Stimulated activated CD4-positive, alpha-beta T cell treated with anti-CD3 and anti-CD28 coated beads, Interleukin-1b, Interleukin-23, amount 100 ng/mL, for 1 hour (primary cell): ENCODE results near the gene RASAL2.

ENCODE experiments used
- DNase-seq, 2 donors: peaks; one replicate each; pipeline ENCODE4 v3.0.0-alpha.2; 2020; ENCODE audit warnings: low read depth in 2 of 2

The RASAL2 gene

DNA sequence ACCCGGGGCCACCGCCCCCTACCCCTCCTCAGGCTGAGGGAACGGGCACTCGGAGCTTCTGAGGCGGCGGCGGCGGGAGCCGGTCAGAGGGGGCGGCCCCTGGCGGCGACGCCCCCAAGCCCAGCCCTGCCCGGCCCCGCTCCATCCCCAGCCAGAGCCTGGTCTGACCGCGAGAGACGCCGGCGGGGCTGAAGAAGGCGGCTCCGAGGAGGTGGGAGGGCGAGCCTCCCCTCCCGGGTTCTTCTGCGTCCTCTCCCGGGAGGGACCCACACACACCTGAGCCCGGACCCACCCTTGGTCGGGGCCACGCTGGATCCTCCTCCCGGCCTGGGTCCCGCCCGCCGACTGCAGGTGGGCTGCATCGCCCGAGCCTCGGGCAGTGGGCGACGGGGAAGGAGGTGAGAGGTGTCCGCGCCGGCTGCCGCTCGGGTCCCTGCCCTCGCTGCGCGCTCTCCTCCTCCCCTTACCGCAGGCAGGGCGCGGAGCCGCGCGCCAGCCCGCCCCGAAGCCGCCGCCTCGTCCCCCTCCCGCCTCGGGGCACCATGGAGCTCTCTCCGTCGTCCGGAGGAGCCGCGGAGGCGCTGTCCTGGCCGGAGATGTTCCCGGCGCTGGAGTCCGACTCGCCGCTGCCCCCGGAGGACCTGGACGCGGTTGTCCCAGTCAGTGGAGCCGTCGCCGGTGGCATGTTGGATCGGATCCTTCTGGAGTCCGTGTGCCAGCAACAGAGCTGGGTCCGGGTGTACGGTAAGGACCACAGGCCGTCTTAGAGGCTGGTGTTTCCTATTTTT is at the start of gene RASAL2:
Gene RASAL2 (plus strand): TSS at position 154 of the 788 bp plus-strand sequence. CDS start 389 bp downstream, at position 543.
- DNase-seq = no peak

DNA sequence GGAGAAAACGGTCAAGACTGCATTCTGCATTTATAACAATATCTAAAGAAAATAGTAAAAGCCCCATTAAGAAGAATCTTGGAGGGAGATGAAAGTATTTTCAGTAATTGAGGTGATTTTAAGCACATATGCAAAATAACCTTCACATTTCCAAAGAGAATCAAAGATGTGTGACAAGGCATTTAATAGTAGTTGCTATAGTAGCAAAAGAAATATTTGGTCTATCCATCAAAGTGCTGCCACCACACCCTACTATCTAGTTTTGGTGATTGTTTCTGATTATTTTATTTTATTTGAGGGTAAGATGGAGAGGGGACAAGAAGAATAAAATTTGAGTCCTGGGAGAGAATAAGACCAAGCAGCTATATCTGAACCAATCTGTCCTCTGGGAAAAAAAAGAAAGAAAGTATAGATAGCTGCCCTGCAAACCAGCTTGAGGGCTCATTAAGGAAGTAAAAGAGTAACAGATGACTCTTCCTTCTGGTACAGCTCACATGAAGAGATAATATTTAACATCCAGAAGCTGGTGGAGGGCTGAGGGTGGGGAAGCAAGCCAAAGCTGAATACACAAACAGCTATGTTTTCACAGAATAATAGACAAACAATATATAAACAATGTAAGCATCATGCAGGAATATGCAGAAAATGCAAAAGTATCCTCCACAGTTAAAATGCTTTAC is 47.2 kb upstream of the RASAL2 start:
- DNase-seq = no peak

DNA sequence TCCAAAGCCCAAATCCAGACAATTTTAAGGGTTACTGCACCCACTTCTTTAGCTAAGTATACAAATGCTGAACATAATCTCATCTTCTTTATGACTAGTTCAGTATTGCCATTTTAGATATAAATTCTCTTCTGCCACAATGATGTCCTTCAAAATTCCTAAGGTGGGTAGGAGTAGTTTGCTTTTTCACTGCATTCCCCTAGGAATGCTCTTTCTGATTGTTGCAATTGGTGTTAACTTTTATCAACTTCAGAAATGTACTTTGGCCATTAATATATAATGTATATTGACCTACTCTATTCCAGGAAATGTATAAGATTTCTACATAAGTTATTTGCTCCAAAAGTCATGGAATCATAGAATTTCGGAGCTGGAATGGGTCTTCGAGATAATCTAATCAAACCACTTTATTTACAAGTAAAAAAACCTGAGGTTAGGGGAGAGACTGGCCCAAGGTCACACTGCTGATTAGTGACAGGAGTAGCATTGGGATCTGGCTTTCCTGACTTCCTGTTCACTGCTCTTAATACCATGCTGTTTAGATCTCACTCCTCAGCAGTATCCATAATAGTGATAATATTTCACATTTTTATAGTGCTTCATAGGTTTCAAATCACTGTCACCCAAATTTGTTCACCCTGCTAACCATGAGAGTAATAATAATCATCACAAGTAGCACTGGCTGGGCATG is 46.4 kb upstream of the RASAL2 start:
- no peak for DNase-seq

DNA sequence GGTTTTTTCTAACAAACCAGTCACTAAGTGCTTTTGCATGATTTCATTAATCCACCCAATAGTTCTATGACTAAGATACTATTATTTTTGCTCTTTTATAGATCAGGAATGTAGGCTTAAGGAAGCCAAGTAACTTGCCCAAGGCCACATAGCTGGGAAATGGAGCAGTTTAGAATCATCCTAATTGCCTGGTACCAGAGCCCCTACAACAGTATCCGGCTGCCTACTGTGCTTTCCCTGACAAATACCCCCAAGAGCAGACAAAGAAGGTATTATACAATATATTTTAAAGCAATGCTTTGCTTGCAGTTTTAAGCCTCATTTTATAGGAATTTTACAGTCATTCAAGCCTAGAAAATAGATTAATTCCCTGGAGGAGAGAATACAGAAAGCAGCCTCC is 45.5 kb upstream of the RASAL2 start:
- DNase-seq = no peak

DNA sequence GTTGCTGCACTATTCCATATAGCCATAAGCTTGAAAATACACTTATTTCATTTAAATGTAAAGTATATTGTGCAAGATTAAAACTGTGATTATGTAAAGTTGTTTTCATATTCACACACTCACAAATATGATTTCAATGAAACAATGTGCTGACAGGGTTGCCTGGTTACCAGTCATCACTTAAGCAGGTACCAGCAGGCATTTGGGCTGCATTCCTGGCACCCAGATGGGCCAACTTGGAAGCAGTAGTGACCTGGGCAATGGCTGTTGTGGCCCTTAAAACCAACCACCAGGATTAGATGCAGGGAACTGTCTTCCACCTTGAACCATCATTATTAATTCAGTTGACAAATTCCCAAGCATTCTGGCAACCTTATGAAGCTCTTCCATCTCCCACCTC is 45.0 kb upstream of the RASAL2 start:
- DNase-seq = no peak

DNA sequence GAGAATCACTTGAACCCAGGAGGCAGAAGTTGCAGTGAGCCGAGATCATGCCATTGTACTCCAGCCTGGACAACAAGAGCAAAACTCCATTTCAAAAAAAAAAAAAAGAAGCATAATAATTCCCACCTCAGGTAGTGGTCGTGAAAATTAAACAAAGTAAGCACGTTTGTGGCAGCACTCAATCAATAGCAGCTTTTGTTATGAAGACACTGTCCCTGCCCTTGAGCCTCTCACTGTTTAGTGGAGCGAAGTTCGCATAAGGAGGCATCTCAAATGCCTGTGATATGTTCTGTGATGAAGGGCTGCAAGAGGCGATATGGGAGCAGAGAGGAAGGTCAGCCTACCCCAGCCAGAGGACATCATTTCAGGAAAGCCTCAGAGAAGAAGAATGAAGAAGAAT is 43.8 kb upstream of the RASAL2 start:
- no peak for DNase-seq

DNA sequence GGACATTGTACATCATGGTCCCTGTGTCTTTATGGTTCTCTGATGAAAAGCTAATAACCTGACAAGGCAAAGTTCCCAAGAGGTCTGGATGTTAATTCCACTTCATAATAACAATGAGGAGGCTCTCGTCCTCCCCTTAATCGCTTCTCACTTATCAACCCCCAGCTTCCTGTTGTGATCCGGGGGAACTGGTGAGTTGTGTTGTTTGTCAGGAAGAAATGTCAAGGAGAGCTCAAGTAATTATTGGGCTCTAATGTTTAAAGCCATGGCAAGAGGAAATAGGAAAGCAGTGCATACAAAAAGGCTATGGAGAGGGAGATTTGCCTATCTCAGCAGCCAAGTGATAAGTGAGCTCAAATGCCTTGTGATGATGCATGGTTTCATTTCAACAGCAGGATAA is 42.8 kb upstream of the RASAL2 start:
- no peak for DNase-seq

DNA sequence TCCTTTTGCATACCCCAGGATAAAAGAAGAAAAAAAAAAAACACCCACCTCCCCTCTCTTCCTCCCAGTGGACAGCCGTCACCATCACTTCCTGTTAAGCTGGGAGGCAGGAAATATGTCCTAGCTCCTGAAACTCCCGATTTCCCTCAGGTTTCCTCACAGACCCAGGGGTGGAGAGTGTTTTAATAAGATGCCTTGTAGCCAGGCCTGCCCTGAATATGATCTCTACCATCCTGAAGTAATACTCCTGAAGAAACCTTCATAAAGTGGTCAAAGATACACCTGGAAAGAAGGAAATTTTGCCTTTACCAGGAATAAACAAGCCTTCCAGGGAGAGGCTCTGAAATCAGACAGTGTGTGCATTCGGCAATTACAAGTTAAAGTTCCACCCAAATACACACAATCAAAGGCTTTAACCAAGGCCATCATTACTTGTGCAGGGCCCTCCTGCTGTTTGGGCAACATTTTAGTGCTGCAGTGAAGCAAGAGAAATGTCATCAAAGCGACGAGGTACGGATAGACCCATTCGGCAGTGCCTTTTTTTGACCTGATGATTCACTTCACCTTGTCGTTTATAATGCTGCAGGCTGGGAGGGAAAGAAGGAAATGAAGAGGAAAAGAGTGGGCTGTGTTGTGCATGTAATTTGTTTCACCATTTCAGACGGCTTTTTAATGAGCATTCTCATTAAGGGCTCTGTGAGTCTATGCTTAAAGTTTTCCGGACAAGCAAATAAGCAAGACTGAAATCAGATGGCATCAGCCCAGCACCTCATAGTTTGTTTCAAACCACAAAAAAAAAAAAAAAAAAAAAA is 41.0 kb upstream of the RASAL2 start:
- no peak for DNase-seq

DNA sequence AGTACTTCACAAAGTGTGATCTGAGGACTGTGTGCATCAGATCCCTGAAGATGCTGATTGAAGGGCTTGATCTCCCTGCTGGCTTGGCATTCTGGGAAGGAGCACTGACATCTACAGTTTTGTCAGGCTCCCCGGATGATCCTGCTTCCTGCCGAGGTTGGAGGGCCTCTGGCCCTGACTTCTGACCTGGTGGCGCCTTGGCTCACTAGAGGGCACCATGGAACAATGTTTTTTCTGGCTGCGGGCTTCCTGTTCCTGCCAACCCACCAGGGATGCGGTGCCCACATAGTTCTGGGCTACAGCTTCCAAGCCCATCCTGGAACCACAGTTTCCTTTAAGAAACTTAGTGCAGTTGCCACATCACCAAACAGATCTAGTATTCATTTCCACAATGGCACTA is 38.8 kb upstream of the RASAL2 start:
- no peak for DNase-seq

DNA sequence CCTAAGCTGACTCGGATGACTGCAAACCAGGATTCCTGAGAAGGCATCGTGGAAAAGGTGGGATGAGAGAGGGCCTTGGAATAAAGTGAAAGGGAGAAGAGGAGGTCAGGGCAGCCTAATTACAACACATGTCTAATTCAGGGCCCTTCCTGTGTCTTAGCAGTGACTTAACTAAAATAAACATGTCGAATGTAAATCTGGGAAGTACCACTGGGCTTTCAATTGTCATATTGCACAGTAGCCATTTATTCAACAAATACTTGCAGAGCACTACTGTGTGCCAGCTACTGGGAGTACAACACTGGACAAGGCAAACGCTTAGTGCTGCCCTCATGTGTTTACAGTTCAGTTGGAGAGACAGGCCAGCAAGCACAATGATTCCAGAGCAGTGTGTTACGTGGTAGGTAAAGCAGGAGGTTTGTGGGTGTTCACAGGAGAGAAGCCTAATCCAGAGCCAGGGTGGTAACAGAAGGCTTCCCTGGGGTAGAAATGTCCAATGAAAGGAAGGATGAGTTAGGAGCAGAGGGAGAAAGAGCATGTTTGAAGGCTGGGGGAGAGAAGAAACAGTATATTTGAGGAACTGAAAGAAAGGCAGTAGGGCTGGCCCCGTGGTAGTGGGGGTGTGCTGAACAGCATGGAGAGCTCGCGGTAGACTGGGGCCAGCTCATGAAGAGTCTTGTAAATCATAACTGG is 38.0 kb upstream of the RASAL2 start:
- no peak for DNase-seq

DNA sequence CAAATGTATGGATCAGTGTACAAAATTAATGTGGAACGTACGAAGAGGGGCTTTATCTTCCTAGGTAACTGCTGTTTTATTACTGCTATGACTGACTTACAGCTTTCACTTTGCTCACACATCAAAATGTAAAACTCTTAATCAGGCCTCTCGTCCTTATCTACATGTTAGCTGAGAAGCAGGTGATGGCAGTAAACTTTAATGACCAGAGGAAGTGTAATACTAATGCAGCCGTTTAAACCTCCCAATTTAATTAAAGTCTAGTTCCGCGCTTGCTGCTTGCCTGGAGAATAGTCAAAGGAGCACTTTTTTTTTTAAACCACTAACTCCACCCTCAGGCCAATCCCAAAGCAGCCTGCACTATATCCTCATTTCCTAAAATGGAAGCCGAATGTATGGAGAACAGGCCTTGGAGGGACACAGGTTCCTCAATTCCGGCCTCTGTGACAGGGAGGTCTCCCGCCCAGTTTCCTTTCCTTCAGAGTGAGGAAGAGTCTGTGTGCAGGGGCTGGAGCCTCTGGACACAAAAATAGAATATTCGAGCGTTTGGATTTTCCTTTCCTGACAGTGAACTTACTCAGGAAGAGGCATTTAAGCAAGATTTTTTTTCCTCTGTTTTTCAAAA is 36.7 kb upstream of the RASAL2 start:
- DNase-seq = no peak

DNA sequence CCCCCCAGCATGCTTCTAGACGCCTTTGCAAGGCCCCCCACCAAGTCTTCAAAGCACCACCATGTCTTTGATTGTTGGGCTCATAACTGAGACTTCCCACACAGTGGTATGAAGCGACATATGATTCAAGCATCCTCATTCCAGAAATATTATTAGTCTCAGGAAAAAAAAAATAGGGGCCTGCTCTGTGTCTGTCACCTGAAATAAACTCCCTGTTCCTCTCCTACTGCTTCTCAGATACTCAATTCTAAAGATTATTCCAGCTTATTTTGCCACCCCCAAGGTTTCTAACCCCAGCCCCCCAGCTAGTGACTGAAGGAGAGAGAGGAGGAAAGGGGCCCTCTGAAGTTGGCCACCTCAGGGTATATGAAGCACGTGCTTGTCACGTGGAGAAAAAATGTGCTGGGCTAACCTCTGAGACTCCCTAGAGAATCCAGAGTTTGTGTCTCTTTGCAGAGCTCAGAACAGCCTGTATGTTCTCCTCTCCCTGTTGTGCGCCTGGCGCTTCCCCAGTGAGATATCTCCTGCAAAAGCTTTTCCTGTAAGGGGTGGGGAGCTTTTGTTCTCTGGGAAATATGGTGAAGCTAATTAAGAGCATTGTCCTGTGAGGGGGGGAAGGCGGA is 35.9 kb upstream of the RASAL2 start:
- no peak for DNase-seq

DNA sequence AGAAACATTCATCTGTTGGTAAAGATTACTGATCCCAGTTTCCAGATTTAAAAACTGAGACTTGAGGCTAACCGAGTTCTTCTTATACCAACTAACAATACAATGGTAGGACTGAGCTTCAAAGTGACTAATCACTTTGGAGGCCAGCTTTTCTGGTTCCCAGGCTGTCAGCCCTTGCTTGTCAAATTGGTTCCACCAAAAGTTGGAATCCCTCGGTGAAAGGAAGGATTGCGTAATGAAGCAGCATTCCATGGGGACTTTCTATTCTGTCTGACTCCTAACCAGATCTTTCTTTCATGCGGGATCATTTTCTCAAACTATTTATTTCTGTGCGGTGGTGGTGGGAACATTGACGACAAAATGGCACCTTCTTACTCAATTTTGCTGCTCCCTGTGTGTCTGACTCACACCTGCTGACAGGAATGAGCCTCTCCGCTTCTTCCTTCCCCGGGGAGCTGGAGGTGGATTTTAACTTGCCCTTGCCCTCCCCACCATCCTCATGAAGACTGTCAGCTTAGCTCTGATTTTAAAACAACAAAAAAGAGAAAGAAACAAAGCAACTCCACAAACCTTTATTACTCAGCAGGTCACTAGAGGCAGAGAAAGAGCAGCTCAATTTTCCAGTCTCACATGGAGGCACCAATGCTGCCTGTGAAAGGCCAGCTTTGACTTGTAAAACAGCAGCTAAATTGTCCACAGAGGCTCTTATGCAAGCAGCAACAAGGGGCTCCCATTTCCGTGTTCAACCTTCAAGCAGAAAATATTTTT is 32.9 kb upstream of the RASAL2 start:
- DNase-seq = no peak

DNA sequence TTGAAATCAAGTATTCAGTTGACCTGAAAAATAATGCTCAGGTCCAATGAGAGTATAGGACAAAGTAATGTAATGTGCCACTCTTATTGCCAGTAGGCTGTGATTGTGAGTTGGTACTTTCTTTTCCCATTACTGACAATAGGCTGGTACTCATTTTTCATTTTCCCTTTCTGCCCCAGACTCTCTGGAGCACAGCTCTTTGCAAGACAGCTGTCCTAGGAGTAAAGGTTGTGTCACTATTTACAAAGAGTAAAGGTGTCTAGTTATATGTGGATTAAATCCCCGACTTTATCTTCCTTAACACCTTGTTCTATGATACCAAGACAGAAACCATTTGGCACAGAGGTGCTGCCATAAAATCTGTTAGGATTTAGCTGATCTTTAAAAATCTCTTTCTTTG is 32.3 kb upstream of the RASAL2 start:
- DNase-seq = no peak

DNA sequence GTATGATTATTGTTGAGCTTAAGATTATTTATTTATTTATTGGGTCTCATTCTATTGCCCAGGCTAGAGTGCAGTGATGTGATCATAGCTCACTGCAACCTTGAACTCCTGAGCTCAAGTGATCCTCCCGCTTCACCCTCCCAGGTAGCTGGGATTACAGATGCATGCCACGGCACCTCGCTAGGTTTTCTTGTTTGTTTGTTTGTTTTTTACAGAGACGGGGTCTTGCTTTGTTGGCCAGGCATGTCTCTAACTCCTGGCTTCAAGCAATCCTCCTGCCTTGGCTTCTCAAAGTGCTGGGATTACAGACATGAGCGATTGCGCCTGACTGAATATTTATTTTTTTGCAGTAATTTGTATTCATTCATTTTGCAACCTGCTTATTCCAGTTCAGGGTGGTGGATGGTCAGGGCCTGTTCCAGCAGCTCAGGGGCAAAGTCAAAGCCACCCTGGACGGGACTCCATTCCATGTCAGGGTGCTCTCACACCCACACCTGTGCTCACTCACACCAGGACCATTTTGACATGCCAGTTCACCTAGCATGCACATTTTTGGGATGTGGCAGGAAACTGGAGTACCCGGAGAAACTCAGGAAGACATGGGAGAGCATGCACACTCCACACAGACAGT is 29.6 kb upstream of the RASAL2 start:
- DNase-seq = no peak

DNA sequence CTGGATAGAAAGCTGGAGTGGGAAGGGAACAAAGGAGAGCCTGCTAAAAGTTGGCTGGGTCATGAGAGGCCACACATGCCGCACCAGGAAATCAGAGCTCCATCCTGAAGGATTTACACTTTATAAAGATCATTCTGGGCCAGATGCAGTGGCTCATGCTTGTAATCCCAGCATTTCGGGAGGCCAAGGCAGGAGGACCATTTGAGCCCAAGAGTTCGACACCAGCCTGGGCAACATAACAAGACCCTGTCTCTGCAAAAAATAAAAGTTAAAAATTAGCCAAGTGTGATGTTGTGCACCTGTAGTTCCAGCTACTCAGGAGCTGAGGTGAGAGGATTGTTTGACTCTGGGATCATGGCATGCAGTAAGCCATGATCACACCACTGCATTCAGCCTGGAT is 28.7 kb upstream of the RASAL2 start:
- no peak for DNase-seq

DNA sequence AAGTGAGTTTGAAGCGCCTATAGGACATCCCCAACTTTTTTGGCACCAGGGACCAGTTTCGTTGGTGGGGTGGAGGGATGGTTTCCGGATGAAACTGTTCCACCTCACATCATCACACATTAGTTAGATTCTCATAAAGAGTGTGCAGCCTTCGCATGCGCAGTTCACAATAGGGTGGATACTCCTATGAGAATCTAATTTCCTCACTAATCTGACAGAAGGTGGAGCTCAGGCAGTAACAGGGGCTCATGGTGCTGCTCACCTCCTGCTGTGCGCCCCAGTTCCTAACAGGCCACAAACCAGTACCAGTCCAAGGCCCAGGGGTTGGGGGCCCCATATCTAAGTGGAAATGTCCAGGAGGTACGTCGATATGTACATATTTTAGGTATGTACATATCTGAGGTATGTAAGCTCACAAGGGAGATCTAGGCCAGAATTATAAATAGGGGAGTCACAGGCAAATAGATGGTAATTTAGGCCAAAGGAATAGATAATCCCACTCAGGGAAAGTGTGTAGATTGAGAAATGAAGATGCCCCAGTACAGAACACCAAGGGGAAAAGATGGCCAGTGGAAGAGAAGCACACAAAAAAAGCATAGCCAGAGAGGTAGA is 27.5 kb upstream of the RASAL2 start:
- DNase-seq = no peak

DNA sequence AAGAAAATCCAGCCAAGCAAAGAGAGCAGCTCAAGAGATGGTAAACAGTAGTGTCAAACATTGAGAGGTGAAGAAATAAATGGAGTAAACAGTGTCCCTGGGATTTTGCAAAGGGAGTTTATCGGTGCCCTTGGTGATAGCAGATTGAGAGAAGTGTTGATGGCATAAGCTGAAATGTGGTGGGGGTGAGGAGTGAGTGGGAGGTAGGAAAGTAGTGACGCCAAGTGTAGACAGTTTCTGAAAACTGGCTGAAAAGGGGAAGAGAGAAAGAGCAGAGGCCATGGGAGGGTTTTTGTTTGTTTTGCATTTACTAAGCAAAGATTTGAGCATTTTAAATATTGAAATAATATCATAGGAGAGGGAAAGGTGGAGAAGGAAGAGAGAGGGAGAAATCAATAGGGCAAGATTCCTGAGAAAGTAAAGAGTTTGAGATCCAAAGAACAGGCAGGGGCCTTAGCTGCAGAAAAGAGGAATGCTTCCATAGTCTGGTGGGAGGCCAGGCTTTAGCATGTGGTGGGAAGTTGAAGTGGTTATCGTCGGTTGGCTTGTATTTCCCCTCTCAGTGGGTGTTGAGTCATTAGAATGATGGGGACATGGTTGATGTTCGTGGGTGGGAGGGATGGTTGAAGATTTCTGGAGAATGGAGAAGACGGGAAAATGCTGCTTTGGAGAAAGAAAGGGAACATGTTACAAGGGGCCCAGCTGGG is 26.8 kb upstream of the RASAL2 start:
- no peak for DNase-seq
